Choroid plexus epithelial cell (primary cell): ENCODE data around the gene KIF15.

Experiments used
- DNase-seq: peaks from one replicate; pipeline ENCODE4 v3.0.0-alpha.2; 2010; ENCODE audit warnings: low read depth
- H3K4me3 ChIP-seq: 2 replicates; pipeline ENCODE4 v1.5.1; 2011; ENCODE audit warnings: low read depth, mild to moderate bottlenecking, control low read depth, low read length, moderate library complexity
- CTCF ChIP-seq: conservative IDR thresholded peaks from 2 replicates; pipeline ENCODE4 v1.5.1; 2011; ENCODE audit warnings: low read depth, mild to moderate bottlenecking, control low read depth, inconsistent platforms, low read length, moderate library complexity

The KIF15 gene

GRCh38 chr3:44827196-44827595 lies 65.6 kb downstream of the KIF15 start:
- no peak overlapping the region for H3K4me3 ChIP-seq
- DNase-seq: no peak
- no peak for TF ChIP-seq CTCF

GRCh38 chr3:44831232-44831631 lies 69.6 kb downstream of the KIF15 start:
- TF ChIP-seq CTCF: no peak
- H3K4me3 ChIP-seq: no peak overlapping the region
- no peak for DNase-seq

- no peak overlapping the region for H3K4me3 ChIP-seq
- TF ChIP-seq CTCF: no peak
- no peak for DNase-seq
Observed at GRCh38 chr3:44832032-44832431, 70.4 kb downstream of the KIF15 start.

GRCh38 chr3:44832965-44833364 lies 71.4 kb downstream of the KIF15 start:
- H3K4me3 ChIP-seq: no peak overlapping the region
- TF ChIP-seq CTCF: no peak

GRCh38 chr3:44833394-44833793 lies 71.8 kb downstream of the KIF15 start:
- H3K4me3 ChIP-seq: no peak overlapping the region
- no peak for DNase-seq
- TF ChIP-seq CTCF: no peak

More at GRCh38 chr3:44832965-44833364, 71.4 kb downstream of the KIF15 start:
- no peak for DNase-seq

- H3K4me3 ChIP-seq: no peak overlapping the region
- DNase-seq: no peak
- TF ChIP-seq CTCF: no peak
Observed at GRCh38 chr3:44835684-44836083, 74.1 kb downstream of the KIF15 start.

- DNase-seq: no peak
- TF ChIP-seq CTCF: no peak
- no peak overlapping the region for H3K4me3 ChIP-seq
Observed at GRCh38 chr3:44842376-44842775, 80.8 kb downstream of the KIF15 start.
